GM06990 (cell line): ENCODE measurements around the gene TBCD.

Experiments used
- DNase-seq: peaks from one replicate; pipeline ENCODE4 v3.0.0-alpha.2; 2011; ENCODE audit not compliant: insufficient read length; ENCODE audit errors: extremely low read depth
- H3K27me3 ChIP-seq: replicated peaks from 2 replicates; pipeline ENCODE4 v1.6.0; 2011; ENCODE audit warnings: low read length; ENCODE audit not compliant: control insufficient read depth, insufficient read depth
- H3K36me3 ChIP-seq: 2 replicates; pipeline ENCODE4 v1.5.1; 2011; ENCODE audit warnings: low read length; ENCODE audit not compliant: control insufficient read depth, insufficient read depth
- H3K4me3 ChIP-seq: replicated peaks from 2 replicates; pipeline ENCODE4 v1.5.1; 2011; ENCODE audit warnings: low read depth, mild to moderate bottlenecking, control low read depth, low read length
- CTCF ChIP-seq: IDR thresholded peaks from 2 replicates; pipeline ENCODE4 v1.5.1; 2011; ENCODE audit warnings: low read length, control low read depth, mild to moderate bottlenecking, inconsistent platforms; ENCODE audit not compliant: insufficient read depth, poor library complexity, severe bottlenecking

TBCD gene

GRCh38 chr17:82726427-82726826 lies 25.4 kb upstream of the TBCD start:
- no peak for DNase-seq
- Histone ChIP-seq H3K36me3 (peaks cover 21% of the 10 kb centered on the region), H3K27me3 (no peaks in the 10 kb centered on the region), H3K4me3 (no peak overlapping the region)
- no peak for TF ChIP-seq CTCF

- no peak for TF ChIP-seq CTCF
- H3K4me3 ChIP-seq = no peak overlapping the region
- no peak for DNase-seq
- H3K27me3 ChIP-seq = no peaks in the 10 kb centered on the region
- H3K36me3 ChIP-seq = peaks cover 20% of the 10 kb centered on the region
These were observed 22.2 kb upstream of the TBCD start for GRCh38 chr17:82729479-82730260.

DNA sequence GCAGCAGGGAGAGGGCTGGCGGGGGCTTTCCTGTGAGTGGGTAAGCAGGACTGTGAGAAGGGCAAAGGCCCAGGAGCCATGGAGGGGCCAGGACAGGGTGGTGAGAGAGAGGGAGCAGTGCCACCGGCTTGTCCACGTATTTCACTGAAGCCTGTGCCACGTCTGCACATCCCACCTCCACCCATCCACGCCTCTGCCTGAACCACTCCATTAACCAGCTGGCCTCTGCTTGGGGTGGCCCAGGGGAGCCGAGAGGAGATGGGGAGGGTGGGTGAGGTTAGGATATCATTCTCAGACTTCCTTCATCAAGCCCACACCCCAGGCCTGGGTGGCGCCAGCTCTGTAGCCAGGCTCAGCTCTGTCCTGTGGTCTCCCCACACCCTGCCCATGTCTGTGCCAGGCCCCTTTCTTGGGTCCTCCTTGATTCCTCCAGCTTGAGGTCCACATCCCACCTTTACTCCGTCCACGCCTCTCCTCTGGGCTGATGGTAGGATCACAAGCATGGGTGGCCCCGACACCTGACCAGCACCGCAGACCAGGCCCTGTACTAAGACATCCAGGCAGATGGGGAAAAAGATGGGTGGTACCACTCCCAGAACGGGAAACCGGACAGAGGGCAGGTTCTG lies 19.6 kb upstream of the TBCD start:
- Histone ChIP-seq H3K4me3 (no peak overlapping the region), H3K27me3 (no peaks in the 10 kb centered on the region), H3K36me3 (peaks cover 14% of the 10 kb centered on the region)
- TF ChIP-seq CTCF = no peak
- DNase-seq = no peak

- TF ChIP-seq CTCF = no peak
- no peak within 1 kb of the TSS for H3K4me3 ChIP-seq
- H3K36me3 ChIP-seq = peaks cover 7% of the 10 kb centered on the region
- no peaks in the 10 kb centered on the region for H3K27me3 ChIP-seq
- DNase-seq = no peak
These were observed 16.6 kb upstream of the TBCD start, which contains the start of gene FN3K for GRCh38 chr17:82734987-82735866. TSS of gene FN3K (plus strand) at chr17:82735615. CDS start at chr17:82735637, 22 bp downstream.

- TF ChIP-seq CTCF = no peak
- H3K36me3 ChIP-seq = peaks cover 5% of the 10 kb centered on the region
- H3K27me3 ChIP-seq = no peaks in the 10 kb centered on the region
- DNase-seq = no peak
- no peak overlapping the region for H3K4me3 ChIP-seq
These were observed 15.2 kb upstream of the TBCD start for GRCh38 chr17:82736511-82737185.
